IPS-20b (cell line): ENCODE data around the gene ASCL5.
"Not testable (repeated sequence)": the region's sequence is repeated elsewhere in the genome, so short reads cannot be mapped to it uniquely, and the experiment has no call there.

ENCODE experiments used
- H3K27ac ChIP-seq: one replicate; pipeline ENCODE4 v1.5.1; 2013; ENCODE audit warnings: low read length
- H3K27me3 ChIP-seq: 2 replicates; pipeline ENCODE4 v1.6.1; 2013; ENCODE audit warnings: mild to moderate bottlenecking, low read length, inconsistent platforms; ENCODE audit not compliant: insufficient read depth
- H3K36me3 ChIP-seq: 2 replicates; pipeline ENCODE4 v1.6.1; 2013; ENCODE audit warnings: low read depth, mild to moderate bottlenecking, inconsistent platforms, low read length, moderate library complexity; ENCODE audit not compliant: insufficient read depth
- H3K4me1 ChIP-seq: 2 replicates; pipeline ENCODE4 v1.6.1; 2013; ENCODE audit warnings: mild to moderate bottlenecking, control low read depth, inconsistent platforms, low read length, moderate library complexity; ENCODE audit not compliant: insufficient read depth
- H3K4me3 ChIP-seq: 2 replicates; pipeline ENCODE4 v1.5.1; 2013; ENCODE audit warnings: mild to moderate bottlenecking, low read length, inconsistent platforms
- H3K9ac ChIP-seq: 2 replicates; pipeline ENCODE4 v1.6.1; 2013; ENCODE audit warnings: low read depth, mild to moderate bottlenecking, inconsistent platforms, low read length, moderate library complexity
- H3K9me3 ChIP-seq: 2 replicates; pipeline ENCODE4 v1.6.1; 2013; ENCODE audit warnings: mild to moderate bottlenecking, low read depth, low read length, inconsistent platforms; ENCODE audit not compliant: insufficient read depth

The ASCL5 gene

DNA sequence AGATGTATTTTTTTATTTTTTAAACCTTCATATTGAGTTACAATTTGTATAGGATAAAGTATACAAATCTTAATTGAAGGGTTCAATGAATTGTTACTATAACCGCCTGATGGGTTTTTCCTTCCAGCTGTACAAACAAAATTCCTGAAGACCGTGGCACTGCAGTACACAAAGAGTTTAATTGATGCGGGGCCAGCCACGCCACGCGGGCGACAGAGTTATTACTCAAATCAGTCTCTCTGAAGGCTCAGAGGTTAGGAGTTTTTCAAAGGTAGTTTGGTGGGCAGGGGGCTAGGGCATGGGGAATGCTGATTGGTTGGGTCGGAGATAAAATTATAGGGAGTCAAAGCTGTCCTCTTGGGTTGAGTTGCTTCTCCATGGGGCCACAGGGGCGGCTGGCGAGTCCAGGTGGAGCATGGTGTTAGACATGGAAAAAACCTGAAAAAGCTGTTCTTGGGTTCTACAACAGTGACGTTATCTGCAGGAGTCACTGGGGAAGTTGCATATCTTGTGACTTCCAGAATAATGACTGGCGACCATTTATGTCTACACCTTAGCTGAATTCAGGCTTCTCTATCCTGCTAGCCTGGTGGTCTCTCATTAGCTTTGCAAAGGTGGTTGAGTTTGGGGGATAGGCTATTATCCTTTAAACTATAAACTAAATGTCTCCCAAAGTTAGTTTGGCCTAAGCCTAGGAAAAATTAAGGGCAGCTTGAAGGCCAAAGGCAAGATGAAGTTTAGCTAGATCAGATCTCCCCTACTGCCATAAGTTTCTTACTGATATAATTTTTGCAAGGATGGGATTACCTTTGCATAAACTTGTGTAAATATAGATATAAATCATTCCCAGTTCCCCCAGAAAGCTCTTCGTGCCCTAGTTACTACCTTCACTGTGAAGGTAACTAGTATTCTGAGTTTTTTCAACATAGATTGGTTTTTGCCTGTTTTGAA, 40.3 kb upstream of the ASCL5 start:
- Histone ChIP-seq H3K9me3 (no peaks in the 10 kb centered on the region), H3K9ac (no peak overlapping the region), H3K27me3 (peaks cover 20% of the 10 kb centered on the region; the same call in 1 of the 2 replicates), H3K36me3 (no peaks in the 10 kb centered on the region), H3K4me1 (no peaks in the 10 kb centered on the region), H3K27ac (no peak overlapping the region), H3K4me3 (no peak overlapping the region)

DNA sequence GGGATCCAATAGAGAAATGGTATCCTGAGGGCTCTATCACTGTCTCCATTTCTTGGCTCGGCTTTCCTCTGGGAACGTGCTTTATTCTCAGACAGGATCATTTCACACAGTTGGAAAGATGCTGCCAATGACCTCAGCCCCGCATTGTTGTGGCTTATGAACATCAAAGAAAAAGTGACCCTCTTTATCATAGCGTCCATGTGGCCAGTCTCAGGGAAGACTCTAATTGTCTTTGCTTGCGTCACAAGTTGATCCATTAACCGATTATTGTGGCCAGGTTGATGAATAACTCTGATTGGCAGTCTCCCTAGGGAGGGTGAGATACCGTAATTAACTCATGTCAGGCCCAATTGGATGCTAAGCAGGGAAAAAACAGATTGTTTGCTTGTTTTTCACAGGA, 37.7 kb upstream of the ASCL5 start:
- H3K9ac ChIP-seq: no peak overlapping the region
- no peaks in the 10 kb centered on the region for H3K9me3 ChIP-seq
- no peak overlapping the region for H3K27ac ChIP-seq
- H3K36me3 ChIP-seq: no peaks in the 10 kb centered on the region
- no peaks in the 10 kb centered on the region for H3K4me1 ChIP-seq
- peaks cover 2% of the 10 kb centered on the region; the same call in 1 of the 2 replicates for H3K27me3 ChIP-seq
- H3K4me3 ChIP-seq: no peak overlapping the region

DNA sequence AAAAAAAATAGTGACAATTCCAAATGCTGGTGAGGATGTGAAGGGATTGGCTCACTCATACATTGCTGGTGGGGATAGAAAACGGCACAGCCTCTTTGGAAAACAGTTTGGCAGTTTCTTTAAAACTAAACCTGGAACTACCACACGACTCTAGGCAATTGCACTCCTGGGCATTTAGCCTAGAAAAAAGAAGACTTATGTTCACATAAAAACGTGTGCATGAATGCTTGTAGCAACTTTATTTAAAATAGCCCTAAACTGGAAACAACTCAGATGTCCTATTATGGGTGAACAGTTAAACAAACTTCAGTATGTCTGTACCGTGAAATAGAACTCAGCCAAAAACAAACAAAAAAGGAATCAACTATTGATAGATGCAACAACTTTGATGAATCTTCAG, 36.7 kb upstream of the ASCL5 start:
- Histone ChIP-seq H3K4me3 (no peak overlapping the region), H3K27me3 (no peaks in the 10 kb centered on the region), H3K4me1 (no peaks in the 10 kb centered on the region)

DNA sequence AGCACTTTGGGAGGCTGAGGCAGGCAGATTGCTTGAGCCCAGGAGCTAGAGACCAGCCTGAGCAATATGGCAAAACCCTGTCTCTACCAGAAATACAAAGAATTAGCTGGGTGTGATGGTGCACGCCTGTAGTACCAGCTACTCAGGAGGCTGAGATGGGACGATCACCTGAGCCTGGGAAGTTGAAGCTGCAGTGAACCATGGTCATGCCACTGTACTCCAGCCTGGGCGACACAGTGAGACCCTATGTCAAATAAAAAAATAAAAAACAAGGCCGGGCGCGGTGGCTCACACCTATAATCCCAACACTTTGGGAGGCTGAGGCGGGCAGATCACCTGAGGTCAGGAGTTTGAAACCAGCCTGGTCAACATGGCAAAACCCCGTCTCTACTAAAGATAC, 36.1 kb upstream of the ASCL5 start:
- not testable (repeated sequence) for H3K4me1 ChIP-seq, H3K9ac ChIP-seq, H3K9me3 ChIP-seq, H3K27me3 ChIP-seq, H3K36me3 ChIP-seq, H3K4me3 ChIP-seq, H3K27ac ChIP-seq

More for the DNA sequence above, 36.7 kb upstream of the ASCL5 start:
- H3K9ac ChIP-seq: no peak overlapping the region
- H3K27ac ChIP-seq: no peak overlapping the region
- no peaks in the 10 kb centered on the region for H3K9me3 ChIP-seq
- no peaks in the 10 kb centered on the region for H3K36me3 ChIP-seq

DNA sequence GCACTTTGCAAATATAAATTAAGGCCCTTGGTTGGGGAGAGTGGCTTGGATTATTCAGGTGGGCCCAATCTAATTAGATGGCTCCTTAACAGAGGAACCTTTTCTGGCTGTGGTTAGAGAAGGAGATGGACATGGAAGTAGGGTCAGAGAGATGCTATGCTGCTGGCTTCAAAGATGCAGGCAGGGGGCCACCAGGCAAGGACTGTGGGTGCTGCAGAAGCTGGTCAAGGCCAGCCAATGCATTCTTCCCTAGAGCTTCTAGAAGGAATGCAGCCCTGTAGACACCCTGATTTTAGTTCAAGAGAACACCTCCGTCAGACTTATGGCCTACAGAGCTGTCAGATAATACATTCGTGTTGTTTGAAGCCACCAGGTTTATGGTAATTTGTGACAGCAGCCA, 31.0 kb upstream of the ASCL5 start:
- Histone ChIP-seq H3K36me3 (no peaks in the 10 kb centered on the region), H3K4me1 (peaks cover 10% of the 10 kb centered on the region; the same call in 1 of the 2 replicates), H3K9me3 (no peaks in the 10 kb centered on the region), H3K27me3 (no peaks in the 10 kb centered on the region), H3K4me3 (no peak overlapping the region), H3K9ac (no peak overlapping the region), H3K27ac (no peak overlapping the region)

DNA sequence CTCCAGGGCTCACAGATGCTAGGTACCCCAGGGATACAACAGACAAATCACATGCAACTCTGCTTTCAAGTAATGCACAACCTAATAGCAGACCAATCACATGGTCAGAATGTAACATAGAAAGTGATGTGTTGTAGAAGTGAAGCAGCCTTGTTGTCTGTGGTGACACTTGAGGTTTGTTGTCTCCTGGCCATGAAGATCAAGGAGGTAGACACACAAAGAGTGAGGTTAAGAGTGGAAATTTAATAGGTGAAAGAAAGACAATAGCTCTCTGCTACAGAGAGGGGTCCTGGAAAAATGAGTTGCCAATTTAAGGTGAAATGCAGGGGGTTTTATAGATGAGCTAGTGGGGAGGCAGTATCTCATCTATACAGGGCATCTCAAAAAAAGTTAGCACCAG, 29.8 kb upstream of the ASCL5 start:
- Histone ChIP-seq H3K4me1 (peaks cover 10% of the 10 kb centered on the region; the same call in 1 of the 2 replicates), H3K36me3 (peaks cover 8% of the 10 kb centered on the region), H3K4me3 (no peak overlapping the region), H3K9ac (no peak overlapping the region), H3K27ac (no peak overlapping the region), H3K27me3 (no peaks in the 10 kb centered on the region), H3K9me3 (no peaks in the 10 kb centered on the region)

DNA sequence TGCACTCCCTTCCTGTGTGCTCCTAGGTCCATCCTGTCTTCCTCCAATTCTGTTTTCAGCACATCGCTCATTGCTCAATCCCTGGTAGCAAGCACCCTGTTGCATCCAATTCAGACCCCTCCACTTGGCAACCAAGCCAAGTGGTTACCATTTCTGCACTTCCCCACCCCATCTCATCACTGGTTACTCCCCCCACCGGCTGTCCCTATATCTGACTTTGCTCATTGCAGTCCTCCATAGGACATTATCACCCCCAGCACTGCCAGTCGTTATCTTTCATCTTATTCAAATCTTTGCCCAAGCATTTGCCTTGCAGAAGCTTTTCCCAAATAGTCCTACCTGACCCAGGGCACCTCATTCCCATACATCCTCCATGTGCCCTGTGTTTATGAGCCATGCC, 29.4 kb upstream of the ASCL5 start:
- H3K27me3 ChIP-seq: no peaks in the 10 kb centered on the region

DNA sequence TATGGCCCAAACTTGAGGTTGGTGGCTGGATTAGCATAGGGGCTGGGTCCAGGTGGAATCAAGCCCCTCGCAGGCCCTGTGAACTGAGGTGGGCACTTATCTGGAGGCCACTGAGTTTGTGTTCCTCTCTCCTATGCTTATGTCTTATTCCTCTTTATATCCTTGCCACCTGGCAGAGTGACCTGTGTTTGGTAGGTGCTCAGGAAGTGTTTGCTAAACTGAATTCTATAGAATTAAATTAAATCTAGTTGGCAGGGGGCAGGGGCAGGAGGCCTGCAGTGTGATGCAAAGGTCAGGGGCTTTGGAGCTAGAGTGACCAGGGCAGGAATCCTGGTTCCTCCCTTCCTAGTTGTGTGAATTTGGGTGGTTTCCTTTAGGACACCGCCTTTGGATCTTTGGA, 28.4 kb upstream of the ASCL5 start:
- no peak overlapping the region for H3K27ac ChIP-seq
- H3K4me3 ChIP-seq: no peak overlapping the region
- H3K36me3 ChIP-seq: peaks cover 22% of the 10 kb centered on the region
- no peaks in the 10 kb centered on the region for H3K27me3 ChIP-seq
- H3K9me3 ChIP-seq: no peaks in the 10 kb centered on the region
- H3K9ac ChIP-seq: no peak overlapping the region
- peaks cover 10% of the 10 kb centered on the region; the same call in 1 of the 2 replicates for H3K4me1 ChIP-seq

More for the DNA sequence above, 29.4 kb upstream of the ASCL5 start:
- Histone ChIP-seq H3K9me3 (no peaks in the 10 kb centered on the region), H3K4me1 (peaks cover 10% of the 10 kb centered on the region; the same call in 1 of the 2 replicates), H3K9ac (no peak overlapping the region), H3K36me3 (peaks cover 12% of the 10 kb centered on the region), H3K4me3 (no peak overlapping the region), H3K27ac (no peak overlapping the region)

DNA sequence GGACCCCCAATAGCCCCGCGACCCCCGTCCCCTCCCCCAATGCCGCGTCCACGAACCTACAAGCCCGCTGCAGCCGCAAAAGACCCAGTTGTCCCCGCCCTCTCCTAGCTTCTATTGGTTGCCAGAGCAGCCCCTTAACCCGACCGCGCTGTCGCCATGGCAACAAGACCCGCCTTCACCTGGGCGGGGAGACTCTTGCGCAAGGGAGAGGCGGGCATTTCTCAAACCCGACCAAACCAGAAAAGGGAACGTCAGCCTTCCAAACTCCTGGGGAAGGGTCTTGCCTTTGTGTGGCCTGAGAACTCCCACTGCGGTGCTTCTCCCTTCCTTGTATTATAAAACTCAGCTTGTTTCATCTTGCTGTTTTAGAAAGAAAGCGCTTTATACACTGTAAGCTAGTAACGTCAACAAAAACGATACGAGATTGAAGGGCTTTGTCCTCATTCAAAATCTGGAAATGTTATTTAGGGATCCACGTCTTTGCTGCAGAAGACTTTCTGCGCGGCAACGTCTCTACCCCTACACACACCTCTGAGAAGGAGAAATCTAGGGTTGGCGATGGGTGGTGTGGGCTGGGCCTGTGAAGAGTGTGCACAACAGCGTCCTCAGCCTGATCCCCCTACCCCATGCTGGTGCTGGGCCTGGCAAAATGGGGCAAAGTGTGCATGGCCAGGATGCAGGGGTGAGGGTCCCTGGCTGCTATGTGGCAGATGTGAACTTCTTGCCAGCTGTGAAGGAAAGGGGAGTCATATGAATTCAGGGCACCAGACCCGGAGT, 27.6 kb upstream of the ASCL5 start, which contains the start of gene TMEM9:
Gene TMEM9 (minus strand): TSS at position 86 of the 777 bp plus-strand sequence. CDS start 551 bp downstream, outside the sequence.
- H3K36me3 ChIP-seq: peaks cover 30% of the 10 kb centered on the region
- H3K27ac ChIP-seq: no peak within 1 kb of the TSS
- peaks cover 10% of the 10 kb centered on the region; the same call in 1 of the 2 replicates for H3K4me1 ChIP-seq
- H3K9ac ChIP-seq: peak within 1 kb of the TSS; percentile 89; the same call in 1 of the 2 replicates
- no peaks in the 10 kb centered on the region for H3K27me3 ChIP-seq
- H3K4me3 ChIP-seq: peak within 1 kb of the TSS; percentile 86
- H3K9me3 ChIP-seq: no peaks in the 10 kb centered on the region

DNA sequence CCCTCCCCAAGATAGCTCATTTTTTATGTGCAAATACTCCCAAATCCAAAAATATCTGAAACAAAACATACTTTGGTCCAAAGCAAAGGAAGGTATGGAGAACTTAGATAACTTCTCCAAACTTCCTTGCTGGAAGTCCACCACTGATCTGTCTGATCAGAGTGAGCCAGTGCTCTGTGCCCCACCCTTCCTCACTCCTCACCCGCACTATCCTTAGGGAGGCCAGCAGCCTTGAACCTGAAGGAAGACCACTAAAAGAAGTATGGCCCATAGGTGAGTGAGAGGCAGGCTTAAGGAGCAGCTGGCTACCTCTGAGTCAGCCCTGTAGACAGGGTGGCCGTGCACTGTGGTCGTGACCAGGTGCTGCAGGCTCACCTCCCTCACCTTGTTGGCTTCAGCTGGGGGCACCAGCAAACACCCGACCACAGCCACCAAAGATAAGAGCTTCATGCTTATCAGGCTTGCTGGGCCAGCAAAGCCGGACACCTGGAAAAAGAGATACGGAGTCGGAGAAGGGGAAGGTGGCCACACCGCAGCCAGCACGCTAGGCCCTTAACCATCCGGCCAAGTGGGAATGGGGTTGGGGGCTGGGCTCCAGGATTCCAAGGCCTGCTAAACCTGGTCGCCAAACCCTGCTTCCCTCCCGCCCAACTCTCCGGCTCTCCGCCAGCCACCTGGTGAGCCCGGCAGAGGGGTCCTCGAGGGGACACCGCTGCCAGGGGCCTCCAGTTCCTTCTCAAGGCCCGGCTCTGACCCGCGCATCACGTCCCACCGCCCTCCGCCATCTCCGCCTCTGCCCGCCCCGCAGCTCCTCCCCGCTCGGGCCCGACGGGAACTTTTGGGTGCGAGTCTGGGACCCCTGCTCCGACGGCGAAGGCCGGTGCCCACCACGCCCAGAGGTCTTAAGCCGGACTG, 26.7 kb upstream of the ASCL5 start:
- H3K27ac ChIP-seq: no peak overlapping the region

DNA sequence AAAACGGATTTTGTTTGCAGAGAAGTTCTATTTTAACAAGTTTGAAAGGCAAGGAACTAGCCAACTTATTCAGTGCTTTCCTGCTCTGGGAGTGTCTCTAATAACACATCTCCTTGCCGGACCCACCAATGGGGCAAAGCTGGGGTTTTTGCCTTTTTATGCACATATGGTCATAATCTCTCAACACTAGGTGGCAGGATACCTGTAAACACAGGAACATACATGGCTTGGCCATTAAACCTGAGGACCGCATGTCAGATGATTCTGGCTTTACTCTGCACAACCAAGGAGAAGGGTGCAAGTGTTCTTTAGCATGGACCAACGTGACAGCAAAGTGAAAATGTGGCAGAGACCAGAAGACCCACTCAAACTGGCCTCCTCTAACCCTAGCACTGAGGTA, 22.4 kb upstream of the ASCL5 start:
- Histone ChIP-seq H3K27ac (no peak overlapping the region), H3K4me1 (0 out of 2 replicates have a peak, but pooled peaks cover 5% of the 10 kb centered on the region), H3K9ac (no peak overlapping the region), H3K36me3 (peaks cover 82% of the 10 kb centered on the region), H3K27me3 (no peaks in the 10 kb centered on the region), H3K4me3 (no peak overlapping the region), H3K9me3 (no peaks in the 10 kb centered on the region)

More for the DNA sequence above, 26.7 kb upstream of the ASCL5 start:
- Histone ChIP-seq H3K4me3 (peak overlapping the region; percentile 86), H3K9ac (peak overlapping the region; percentile 89; the same call in 1 of the 2 replicates), H3K36me3 (peaks cover 38% of the 10 kb centered on the region), H3K4me1 (peaks cover 10% of the 10 kb centered on the region; the same call in 1 of the 2 replicates), H3K9me3 (no peaks in the 10 kb centered on the region), H3K27me3 (no peaks in the 10 kb centered on the region)
